Epithelial cell of esophagus (primary cell): Measurements from ENCODE around the gene KLC4.
A peak's percentile ranks its signal among the peaks of the same experiment; 100 is the strongest.

ENCODE experiments used
- DNase-seq: peaks from one replicate; pipeline ENCODE4 v3.0.0; 2010; ENCODE audit warnings: low read depth
- H3K4me3 ChIP-seq: 2 replicates; pipeline ENCODE4 v1.5.1; 2011; ENCODE audit warnings: mild to moderate bottlenecking, low read length, control low read depth
- TF ChIP-seq, protein P1 (sequence below): IDR thresholded peaks from 2 replicates; pipeline ENCODE4 v1.5.1; 2011; ENCODE audit warnings: low read depth, mild to moderate bottlenecking, low read length, control low read depth, inconsistent platforms; ENCODE audit not compliant: insufficient read depth; ENCODE audit errors: missing control alignments

The KLC4 gene

DNA sequence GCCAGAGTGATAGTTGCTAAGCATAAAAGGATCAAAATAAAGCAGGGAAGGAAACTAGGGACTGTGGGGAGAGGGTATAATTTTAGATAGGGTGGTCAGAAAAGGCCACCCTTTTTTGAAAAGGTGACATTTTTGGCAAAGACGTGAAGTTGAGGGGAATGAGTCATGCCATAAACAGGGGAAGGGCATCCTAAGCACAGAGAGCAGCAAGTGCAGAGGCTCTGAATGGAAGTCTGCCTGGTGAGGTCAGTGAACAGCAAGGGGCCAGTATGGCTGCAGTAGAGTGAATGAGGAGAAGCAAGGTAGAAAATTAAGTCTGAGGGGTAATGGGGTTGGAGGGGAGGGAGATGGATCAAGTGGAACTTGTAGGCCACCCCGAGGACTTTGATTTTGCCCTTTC lies 2.4 kb downstream of the KLC4 start:
- TF ChIP-seq, protein P1, sequence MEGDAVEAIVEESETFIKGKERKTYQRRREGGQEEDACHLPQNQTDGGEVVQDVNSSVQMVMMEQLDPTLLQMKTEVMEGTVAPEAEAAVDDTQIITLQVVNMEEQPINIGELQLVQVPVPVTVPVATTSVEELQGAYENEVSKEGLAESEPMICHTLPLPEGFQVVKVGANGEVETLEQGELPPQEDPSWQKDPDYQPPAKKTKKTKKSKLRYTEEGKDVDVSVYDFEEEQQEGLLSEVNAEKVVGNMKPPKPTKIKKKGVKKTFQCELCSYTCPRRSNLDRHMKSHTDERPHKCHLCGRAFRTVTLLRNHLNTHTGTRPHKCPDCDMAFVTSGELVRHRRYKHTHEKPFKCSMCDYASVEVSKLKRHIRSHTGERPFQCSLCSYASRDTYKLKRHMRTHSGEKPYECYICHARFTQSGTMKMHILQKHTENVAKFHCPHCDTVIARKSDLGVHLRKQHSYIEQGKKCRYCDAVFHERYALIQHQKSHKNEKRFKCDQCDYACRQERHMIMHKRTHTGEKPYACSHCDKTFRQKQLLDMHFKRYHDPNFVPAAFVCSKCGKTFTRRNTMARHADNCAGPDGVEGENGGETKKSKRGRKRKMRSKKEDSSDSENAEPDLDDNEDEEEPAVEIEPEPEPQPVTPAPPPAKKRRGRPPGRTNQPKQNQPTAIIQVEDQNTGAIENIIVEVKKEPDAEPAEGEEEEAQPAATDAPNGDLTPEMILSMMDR: no peak
- DNase-seq: no peak

DNA sequence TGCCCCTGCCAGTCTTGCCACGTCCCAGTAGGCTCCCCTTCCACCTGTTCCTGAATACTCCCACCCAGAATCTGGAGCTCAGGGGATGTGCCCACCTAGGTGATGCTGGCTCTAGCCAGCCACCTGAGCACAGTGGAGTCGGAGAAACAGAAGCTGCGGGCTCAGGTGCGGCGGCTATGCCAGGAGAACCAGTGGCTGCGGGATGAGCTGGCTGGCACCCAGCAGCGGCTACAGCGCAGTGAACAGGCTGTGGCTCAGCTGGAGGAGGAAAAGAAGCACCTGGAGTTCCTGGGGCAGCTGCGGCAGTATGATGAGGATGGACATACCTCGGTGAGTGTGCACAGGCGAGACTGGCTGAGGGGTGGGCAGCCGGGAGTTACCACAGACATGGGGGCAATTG lies 3.4 kb downstream of the KLC4 start:
- DNase-seq: no peak
- TF ChIP-seq, protein P1: no peak
- no peak overlapping the region for H3K4me3 ChIP-seq

More for the DNA sequence above, 2.4 kb downstream of the KLC4 start:
- no peak overlapping the region for H3K4me3 ChIP-seq

DNA sequence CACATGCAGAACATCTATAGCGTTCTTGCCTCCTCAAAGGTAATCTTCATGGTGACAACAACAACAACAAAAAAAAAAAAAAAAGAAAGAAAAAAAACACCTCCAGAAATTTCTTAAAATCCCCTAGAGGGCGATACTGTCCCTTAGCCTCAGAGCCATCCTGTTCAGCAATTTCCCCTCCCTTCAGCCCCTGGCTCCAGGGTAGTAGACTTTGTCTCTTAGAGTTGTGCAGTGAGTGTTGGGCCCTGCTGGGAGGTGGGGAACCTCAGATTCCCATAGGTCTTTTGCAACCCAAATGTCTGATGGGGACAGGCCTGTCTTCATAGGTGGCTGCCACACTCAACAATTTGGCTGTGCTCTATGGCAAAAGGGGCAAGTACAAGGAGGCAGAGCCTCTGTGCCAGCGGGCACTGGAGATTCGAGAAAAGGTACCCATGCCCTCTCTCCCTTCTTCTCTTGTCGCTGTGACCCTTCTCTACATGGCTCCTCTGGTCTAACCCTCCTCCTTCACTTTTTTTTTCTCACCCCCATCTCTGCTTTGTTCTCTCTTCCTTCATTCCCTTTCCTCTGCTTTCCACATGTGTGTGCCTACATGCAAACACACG lies 10.7 kb downstream of the KLC4 start:
- TF ChIP-seq, protein P1: peak; percentile 70
- DNase-seq: peak; percentile 75
- no peak overlapping the region for H3K4me3 ChIP-seq

DNA sequence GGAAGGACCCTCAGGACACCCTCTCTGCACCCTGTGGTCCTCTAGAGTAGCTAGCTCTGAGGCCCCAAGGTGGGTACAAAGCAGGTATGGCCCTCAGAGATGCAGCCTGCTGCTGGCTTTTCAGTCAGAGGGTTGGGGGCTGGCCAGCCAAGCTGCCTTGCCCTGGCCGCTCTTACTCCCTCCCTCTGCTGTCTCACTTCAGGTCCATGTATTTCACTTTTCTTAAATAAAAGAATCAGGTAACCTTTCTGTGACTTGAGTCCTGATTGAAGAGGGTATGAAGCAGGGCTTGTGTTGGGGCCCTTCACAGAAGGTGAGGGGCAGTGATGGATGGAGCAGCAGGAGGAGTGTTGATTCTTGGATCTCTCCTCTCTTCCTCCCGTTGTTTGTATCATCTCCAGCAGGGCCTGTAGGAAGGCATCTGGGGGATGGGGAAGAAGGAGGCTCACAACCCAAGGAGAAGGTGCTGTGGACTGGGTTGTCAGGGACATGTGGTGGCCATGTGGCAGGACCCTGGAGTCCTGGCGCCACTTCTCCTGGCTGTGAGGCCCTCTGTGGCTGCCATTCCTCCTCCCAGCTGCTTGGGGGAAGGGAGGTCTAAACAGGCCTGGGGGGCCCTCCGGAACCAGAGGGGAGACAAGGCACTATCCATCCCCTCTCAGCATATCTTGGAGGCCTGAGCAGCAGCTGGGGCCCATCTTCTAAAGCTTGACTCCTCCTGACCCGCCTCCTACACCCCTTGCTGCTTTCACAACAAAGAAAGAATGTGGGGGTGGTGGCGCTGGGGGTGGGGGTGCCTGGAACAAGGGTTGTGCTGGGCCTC lies 15.6 kb downstream of the KLC4 start:
- DNase-seq: no peak
- TF ChIP-seq, protein P1: no peak
- H3K4me3 ChIP-seq: no peak overlapping the region

DNA sequence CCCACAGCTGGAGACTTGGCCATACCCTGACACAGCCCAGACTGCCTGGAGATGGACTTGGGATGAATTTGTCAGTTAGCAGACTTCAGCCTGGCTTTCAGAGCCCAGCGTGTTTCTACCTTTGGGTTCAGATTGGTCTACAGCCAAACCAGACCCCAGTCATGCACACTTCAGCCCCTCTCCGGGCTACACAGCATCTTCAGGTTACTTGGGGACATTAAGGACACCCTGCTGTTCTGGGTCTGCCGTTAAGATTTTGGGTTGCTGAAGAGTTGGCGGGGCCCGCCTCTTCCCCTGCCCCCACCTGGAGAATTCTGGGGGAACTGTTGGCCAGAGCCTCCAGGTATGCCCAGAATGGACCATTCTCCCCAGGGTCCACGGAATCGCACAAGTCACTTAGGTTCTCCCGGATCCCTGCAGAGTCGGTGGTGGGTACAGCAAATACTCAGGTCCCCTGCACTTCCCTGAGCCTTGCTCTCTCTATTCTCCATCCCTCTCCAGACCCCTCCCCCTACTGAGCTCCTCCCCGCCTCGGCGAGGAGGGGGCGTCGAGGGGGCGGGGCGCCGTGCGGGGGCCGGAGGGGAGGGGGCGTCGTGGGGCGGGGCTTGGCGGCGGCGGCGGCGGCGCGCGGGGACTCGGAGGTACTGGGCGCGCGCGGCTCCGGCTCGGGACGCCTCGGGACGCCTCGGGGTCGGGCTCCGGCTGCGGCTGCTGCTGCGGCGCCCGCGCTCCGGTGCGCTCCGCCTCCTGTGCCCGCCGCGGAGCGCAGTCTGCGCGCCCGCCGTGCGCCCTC lies 16.4 kb downstream of the KLC4 start, which contains the start of gene PTK7:
Gene PTK7, plus strand, starts transcription at position 645 of the 794 bp plus-strand sequence. CDS start 175 bp downstream, outside the sequence.
- TF ChIP-seq, protein P1: no peak
- peak within 1 kb of the TSS; percentile 83 for H3K4me3 ChIP-seq
- peak; percentile 56 for DNase-seq

DNA sequence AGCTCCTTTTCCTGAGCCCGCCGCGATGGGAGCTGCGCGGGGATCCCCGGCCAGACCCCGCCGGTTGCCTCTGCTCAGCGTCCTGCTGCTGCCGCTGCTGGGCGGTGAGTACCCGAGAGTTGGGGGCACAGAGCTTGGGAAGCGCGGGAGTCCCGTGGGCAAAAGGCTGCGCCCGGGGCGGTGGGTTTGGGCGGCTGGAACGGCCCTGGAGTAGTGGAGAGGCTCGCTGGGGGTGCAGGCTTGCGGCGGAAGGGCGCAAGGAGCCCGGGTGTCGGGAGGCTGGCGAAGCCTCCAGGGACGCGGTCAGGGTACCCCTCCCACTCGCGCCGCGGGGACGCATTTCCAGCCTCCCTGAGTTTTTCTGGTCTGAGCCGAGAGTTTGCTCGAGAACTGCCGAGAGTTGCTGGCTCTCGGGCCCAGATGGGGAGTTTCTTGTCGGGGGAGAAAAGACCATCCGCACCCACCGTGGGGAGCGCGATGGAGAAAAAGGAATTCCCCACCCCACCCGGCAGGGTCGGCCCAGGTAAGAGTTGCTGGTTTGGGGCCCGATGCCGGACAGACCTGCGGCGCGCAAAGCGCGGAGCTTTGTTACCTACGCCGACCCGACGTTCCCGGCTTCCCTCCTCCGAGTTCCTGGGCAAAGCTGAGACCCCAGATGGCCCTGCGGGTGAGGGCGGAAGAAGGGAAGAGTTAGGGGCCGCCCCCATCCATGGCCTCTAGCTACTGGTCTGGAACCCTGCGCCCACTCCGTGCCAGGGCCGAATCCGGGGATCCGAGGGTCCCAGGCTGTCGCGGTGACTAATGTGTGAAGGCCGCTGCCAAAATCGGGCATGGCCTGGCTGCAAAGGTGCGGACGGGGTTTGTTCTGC lies 17.3 kb downstream of the KLC4 start:
- peak overlapping the region; percentile 83 for H3K4me3 ChIP-seq
- DNase-seq: no peak
- TF ChIP-seq, protein P1: no peak
